T-cell (primary cell): ENCODE data around the gene GPC5. TPM values are rescaled to one million over a fixed set of nuclear protein-coding genes. Genes with fewer than 3 reads are reported as not detected.
"Not testable (repeated sequence)": the region's sequence is repeated elsewhere in the genome, so short reads cannot be mapped to it uniquely, and the experiment has no call there.

Experiments used
- ATAC-seq, 4 experiments: fragments of 200-7000 bp in 3 of 4; fragments of 150-1000 bp in 1 of 4; cut with Tn5 transposase; replicated peaks in 1 of 4; 1 replicate in 3 of 4; 2 replicates in 1 of 4; pipeline ENCODE4 v1.10.0; 2021; ENCODE audit warnings: moderate library complexity in 3 of 4, mild to moderate bottlenecking in 2 of 4, moderate number of reproducible peaks in 1 of 4
- CTCF ChIA-PET, 2 donors: fragments of 300-600 bp; sonication (Branson Sonifier 250); formaldehyde crosslinking; loops; one replicate each; lab custom pipeline; 2022; ENCODE audit warnings: antibody characterized with exemption in 2 of 2; lab: Charles Lee
- POLR2A ChIA-PET, 2 donors: fragments of 300-600 bp; sonication (Branson Sonifier 250); formaldehyde crosslinking; loops; one replicate each; lab custom pipeline; 2022; ENCODE audit warnings: antibody characterized with exemption in 2 of 2; lab: Charles Lee
- DNase-seq, 35 experiments: peaks; one replicate each; pipeline versions ENCODE4 v3.0.0 to v3.0.0-alpha.2; 2013 to 2023
- H3K27ac ChIP-seq: one replicate; pipeline ENCODE4 v1.5.1; 2013; ENCODE audit warnings: low read length
- H3K27me3 ChIP-seq, 2 experiments: replicated peaks in 1 of 2; 1 replicate in 1 of 2; 2 replicates in 1 of 2; pipeline versions ENCODE4 v1.6.1 to v1.7.0; 2013; ENCODE audit warnings: low read length in 1 of 2, mixed read lengths in 1 of 2; ENCODE audit not compliant: control insufficient read depth in 2 of 2, insufficient read depth in 2 of 2; ENCODE audit errors: extremely low read depth in 1 of 2
- H3K36me3 ChIP-seq, 2 donors: 1 replicate in 1 of 2; 2 replicates in 1 of 2; pipeline versions ENCODE4 v1.6.1 to v1.7.0; 2013; ENCODE audit warnings: low read length in 1 of 2; ENCODE audit not compliant: control insufficient read depth in 2 of 2, insufficient read depth in 1 of 2; ENCODE audit errors: extremely low read depth in 1 of 2
- H3K4me1 ChIP-seq, 2 experiments: 1 replicate in 1 of 2; 2 replicates in 1 of 2; pipeline versions ENCODE4 v1.6.1 to v1.7.0; 2013; ENCODE audit warnings: low read length in 2 of 2, mixed read lengths in 1 of 2; ENCODE audit not compliant: insufficient read depth in 2 of 2, control insufficient read depth in 1 of 2; ENCODE audit errors: extremely low read depth in 1 of 2
- H3K4me3 ChIP-seq, 2 donors: 1 replicate in 1 of 2; 2 replicates in 1 of 2; pipeline versions ENCODE4 v1.5.1 to v1.7.0; 2013; ENCODE audit warnings: mild to moderate bottlenecking in 2 of 2, low read length in 1 of 2, moderate library complexity in 1 of 2; ENCODE audit not compliant: control insufficient read depth in 1 of 2; ENCODE audit errors: extremely low read depth in 1 of 2
- H3K9me3 ChIP-seq: 2 replicates; pipeline ENCODE4 v1.7.0; 2013
- H3K27ac Mint-ChIP-seq, 2 donors: one replicate each; pipeline ENCODE4 v1.8.0; 2020 to 2021; ENCODE audit warnings: mild to moderate bottlenecking in 2 of 2, mixed read lengths in 2 of 2
- H3K27me3 Mint-ChIP-seq, 2 donors: one replicate each; pipeline ENCODE4 v1.8.0; 2021 to 2022; ENCODE audit warnings: mixed read lengths in 2 of 2
- H3K36me3 Mint-ChIP-seq: one replicate; pipeline ENCODE4 v1.8.0; 2021; ENCODE audit warnings: mixed read lengths
- H3K4me1 Mint-ChIP-seq, 3 donors: one replicate each; pipeline ENCODE4 v1.8.0; 2020 to 2022; ENCODE audit warnings: mixed read lengths in 3 of 3, mild to moderate bottlenecking in 1 of 3
- H3K4me3 Mint-ChIP-seq, 3 donors: one replicate each; pipeline ENCODE4 v1.8.0; 2020 to 2022; ENCODE audit warnings: mild to moderate bottlenecking in 3 of 3, mixed read lengths in 3 of 3, moderate library complexity in 3 of 3
- H3K9me3 Mint-ChIP-seq, 3 donors: one replicate each; pipeline ENCODE4 v1.8.0; 2020 to 2022; ENCODE audit warnings: mixed read lengths in 3 of 3
- WGBS: methylation state at CpG from one replicate; pipeline ENCODE4 v1.1.5; 2013; ENCODE audit warnings: missing lambda C conversion rate; ENCODE audit not compliant: insufficient coverage; 5-methylcytosine and 5-hydroxymethylcytosine counted together
- total RNA-seq, 35 experiments: library from RNA in 6 of 35; stranded (reverse) in 6 of 35; fragments of 120-200 nt in 1 of 35; gene quantifications; one replicate each; pipeline versions ENCODE4 v1.2.1 to v1.2.4 and lab custom pipeline; 2013 to 2026

Gene GPC5
- total RNA-seq, 5 donors from 2014 or later (not counting 1 experiment from before 2014, with no cell fraction given), result 0.12 to 0.39 (median 0.26) TPM

- no peaks in the 10 kb centered on the region for H3K4me1 Mint-ChIP-seq
Observed at GRCh38 chr13:92677571-92677970, 1279.2 kb downstream of the GPC5 start.

GRCh38 chr13:92679602-92680001 is 1281.2 kb downstream of the GPC5 start:
- DNase-seq (no peak), ATAC-seq (no peak)
- Histone ChIP-seq H3K4me3 (no peak overlapping the region), H3K36me3 (no peaks in the 10 kb centered on the region), H3K27me3 (no peaks in the 10 kb centered on the region), H3K9me3 (no peaks in the 10 kb centered on the region), H3K4me1 (no peaks in the 10 kb centered on the region), H3K27ac (no peak overlapping the region)
- whole genome bisulfite sequencing, result 90% methylated on average over 5 of the region's 7 CpGs
- no peak overlapping the region for H3K4me3 Mint-ChIP-seq
- no peaks in the 10 kb centered on the region for H3K4me1 Mint-ChIP-seq
- no peak overlapping the region for H3K27ac Mint-ChIP-seq
- no peaks in the 10 kb centered on the region for H3K36me3 Mint-ChIP-seq
- POLR2A ChIA-PET, result no interaction called here
- no peaks in the 10 kb centered on the region for H3K27me3 Mint-ChIP-seq
- H3K9me3 Mint-ChIP-seq, result peaks cover 2 to 19% (median 7%) of the 10 kb centered on the region in 3 donors
- CTCF ChIA-PET, result no interaction called here

More at GRCh38 chr13:92677571-92677970, 1279.2 kb downstream of the GPC5 start:
- Mint-ChIP-seq H3K27me3 (no peaks in the 10 kb centered on the region), H3K36me3 (no peaks in the 10 kb centered on the region), H3K4me3 (no peak overlapping the region), H3K27ac (no peak overlapping the region), H3K9me3 (peaks cover 1 to 23% (median 7%) of the 10 kb centered on the region in 3 donors)
- no peaks in the 10 kb centered on the region for H3K9me3 ChIP-seq
- 40% methylated on average over 1 of the region's 4 CpGs for WGBS
- CTCF ChIA-PET, result no interaction called here
- POLR2A ChIA-PET, result no interaction called here
- ATAC-seq (no peak), DNase-seq (no peak)
- H3K4me1 ChIP-seq, result no peaks in the 10 kb centered on the region
- H3K27me3 ChIP-seq, result no peaks in the 10 kb centered on the region
- no peak overlapping the region for H3K4me3 ChIP-seq
- no peaks in the 10 kb centered on the region for H3K36me3 ChIP-seq
- no peak overlapping the region for H3K27ac ChIP-seq

DNA sequence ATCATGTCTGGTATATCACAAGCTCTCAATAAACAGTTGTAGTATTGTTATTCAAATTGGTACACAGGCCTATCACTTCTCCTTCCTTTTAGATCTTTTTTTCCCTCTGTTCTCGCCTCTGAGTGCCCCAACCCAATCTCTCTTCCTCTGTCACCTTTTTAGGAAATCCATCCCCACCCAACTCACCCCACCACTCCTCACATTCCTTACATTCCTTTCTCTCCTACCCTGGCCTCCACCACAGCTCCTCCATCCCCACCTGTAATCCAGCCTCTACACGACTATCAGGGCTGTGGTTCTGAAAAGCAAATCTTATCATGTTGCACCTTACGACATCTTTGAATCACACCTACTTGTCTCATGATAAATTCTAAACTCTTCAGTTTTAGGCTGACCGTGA is 1282.8 kb downstream of the GPC5 start:
- Histone ChIP-seq H3K27ac (no peak overlapping the region), H3K4me3 (no peak overlapping the region), H3K9me3 (no peaks in the 10 kb centered on the region), H3K36me3 (no peaks in the 10 kb centered on the region), H3K4me1 (no peaks in the 10 kb centered on the region), H3K27me3 (no peaks in the 10 kb centered on the region)
- Mint-ChIP-seq H3K4me3 (no peak overlapping the region), H3K9me3 (peaks cover 2 to 22% (median 7%) of the 10 kb centered on the region in 3 donors), H3K36me3 (no peaks in the 10 kb centered on the region), H3K4me1 (no peaks in the 10 kb centered on the region), H3K27ac (no peak overlapping the region), H3K27me3 (no peaks in the 10 kb centered on the region)
- DNase-seq (no peak), ATAC-seq (no peak)
- ChIA-PET POLR2A (no interaction called here), CTCF (no interaction called here)
- 68% methylated on average over 4 of the region's 4 CpGs for WGBS

- Mint-ChIP-seq H3K27ac (no peak overlapping the region), H3K9me3 (peaks cover 2 to 18% (median 7%) of the 10 kb centered on the region in 3 donors), H3K36me3 (no peaks in the 10 kb centered on the region), H3K27me3 (no peaks in the 10 kb centered on the region), H3K4me3 (no peak overlapping the region), H3K4me1 (no peaks in the 10 kb centered on the region)
- H3K4me1 ChIP-seq, result no peaks in the 10 kb centered on the region
- no peak for DNase-seq
- H3K36me3 ChIP-seq, result no peaks in the 10 kb centered on the region
- ATAC-seq, result no peak
- no peaks in the 10 kb centered on the region for H3K27me3 ChIP-seq
- H3K27ac ChIP-seq, result no peak overlapping the region
- ChIA-PET POLR2A (no interaction called here), CTCF (no interaction called here)
- WGBS, result 58% methylated on average over 2 of the region's 5 CpGs
- no peak overlapping the region for H3K4me3 ChIP-seq
- no peaks in the 10 kb centered on the region for H3K9me3 ChIP-seq
Observed at GRCh38 chr13:92682832-92683517, 1284.6 kb downstream of the GPC5 start.

DNA sequence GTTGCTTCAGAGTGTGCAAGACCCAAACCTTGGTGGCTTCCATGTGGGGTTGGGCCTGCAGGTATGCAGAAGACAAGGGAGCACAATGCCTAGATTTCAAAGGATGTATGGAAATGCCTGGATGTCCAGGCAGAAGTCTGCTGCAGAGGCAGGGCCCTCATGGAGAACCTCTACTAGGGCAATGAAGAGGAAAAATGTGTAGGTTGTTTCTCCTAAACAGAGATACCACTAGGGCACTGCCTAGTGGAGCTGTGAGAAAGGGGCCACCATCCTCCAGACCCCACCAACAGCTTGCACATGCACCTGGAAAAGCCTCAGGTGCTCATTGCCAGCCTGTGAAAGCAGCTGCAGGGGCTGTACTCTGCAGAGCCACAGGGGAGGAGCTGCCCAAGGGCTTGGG is 1295.6 kb downstream of the GPC5 start:
- H3K4me3 ChIP-seq, result no peak overlapping the region
- no peak overlapping the region for H3K27ac ChIP-seq
- ATAC-seq (no peak), DNase-seq (no peak)
- POLR2A ChIA-PET, result no interaction called here
- no peaks in the 10 kb centered on the region for H3K9me3 ChIP-seq
- Mint-ChIP-seq H3K36me3 (no peaks in the 10 kb centered on the region), H3K4me1 (no peaks in the 10 kb centered on the region), H3K4me3 (no peak overlapping the region), H3K27ac (no peak overlapping the region), H3K9me3 (peaks cover 15 to 32% (median 19%) of the 10 kb centered on the region in 3 donors), H3K27me3 (no peaks in the 10 kb centered on the region)
- H3K4me1 ChIP-seq, result no peaks in the 10 kb centered on the region
- no peaks in the 10 kb centered on the region for H3K36me3 ChIP-seq
- no peaks in the 10 kb centered on the region for H3K27me3 ChIP-seq
- CTCF ChIA-PET, result no interaction called here

DNA sequence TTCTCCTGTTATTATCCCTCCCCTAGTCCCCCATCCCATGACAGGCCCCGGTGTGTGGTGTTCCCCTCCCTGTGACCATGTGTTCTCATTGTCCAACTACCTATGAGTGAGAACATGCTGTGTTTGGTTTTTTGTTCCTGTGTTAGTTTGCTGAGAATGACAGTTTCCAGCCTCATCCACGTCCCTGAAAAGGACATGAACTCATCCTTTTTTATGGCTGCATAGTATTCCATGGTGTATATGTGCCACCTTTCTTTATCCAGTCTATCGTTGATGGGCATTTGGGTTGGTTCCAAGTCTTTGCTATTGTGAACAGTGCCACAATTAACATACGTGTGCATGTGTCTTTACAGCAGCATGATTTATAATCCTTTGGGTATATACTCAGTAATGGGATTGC is 1297.4 kb downstream of the GPC5 start:
- H3K27ac ChIP-seq, H3K9me3 ChIP-seq, ATAC-seq, DNase-seq, H3K36me3 ChIP-seq, H3K4me3 ChIP-seq, H3K36me3 Mint-ChIP-seq, CTCF ChIA-PET, H3K27ac Mint-ChIP-seq, H3K27me3 Mint-ChIP-seq, H3K4me1 ChIP-seq, POLR2A ChIA-PET, H3K4me1 Mint-ChIP-seq, H3K27me3 ChIP-seq, H3K4me3 Mint-ChIP-seq: not testable (repeated sequence)
- H3K9me3 Mint-ChIP-seq, result peaks cover 16 to 37% (median 26%) of the 10 kb centered on the region in 3 donors
- WGBS, result no CpG with 5 or more reads among the region's 4 CpGs

DNA sequence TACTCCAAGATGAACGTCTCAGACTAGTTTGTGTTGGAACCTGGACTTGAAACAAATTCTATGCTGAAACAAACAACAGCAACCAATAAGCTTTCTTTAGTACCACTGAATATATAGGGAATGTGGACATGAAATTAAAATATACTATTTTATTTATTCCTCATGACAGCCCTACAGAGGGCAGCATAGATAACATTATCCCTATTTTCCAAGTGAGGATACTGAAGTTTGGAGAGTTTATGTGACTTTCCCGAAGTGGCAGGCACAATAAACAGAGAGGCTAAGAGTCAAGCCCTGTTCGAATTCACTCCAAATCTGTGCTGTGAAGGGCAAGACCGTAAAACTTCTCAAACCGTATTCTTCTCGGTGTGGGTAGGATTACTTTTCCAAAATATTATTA is 1318.3 kb downstream of the GPC5 start:
- Mint-ChIP-seq H3K4me1 (no peaks in the 10 kb centered on the region), H3K4me3 (no peak overlapping the region), H3K27me3 (no peaks in the 10 kb centered on the region), H3K27ac (no peak overlapping the region), H3K36me3 (no peaks in the 10 kb centered on the region), H3K9me3 (peaks cover 3 to 9% (median 8%) of the 10 kb centered on the region in 3 donors)
- ATAC-seq (no peak), DNase-seq (no peak)
- no peaks in the 10 kb centered on the region for H3K27me3 ChIP-seq
- H3K27ac ChIP-seq, result no peak overlapping the region
- no CpG with 5 or more reads among the region's 6 CpGs for WGBS
- no peaks in the 10 kb centered on the region for H3K36me3 ChIP-seq
- ChIA-PET CTCF (no interaction called here), POLR2A (no interaction called here)
- no peak overlapping the region for H3K4me3 ChIP-seq
- no peaks in the 10 kb centered on the region for H3K4me1 ChIP-seq
- H3K9me3 ChIP-seq, result no peaks in the 10 kb centered on the region
